Bronchial epithelial cell (primary cell): ENCODE data around the gene TECPR2. TPM values are rescaled to one million over a fixed set of nuclear protein-coding genes. Genes with fewer than 3 reads are reported as not detected.

ENCODE experiments used
- DNase-seq: peaks from one replicate; pipeline ENCODE4 v3.0.0-alpha.2; 2010; ENCODE audit warnings: low read depth
- FAIRE-seq: peaks from 2 replicates; lab custom pipeline; 2011; peaks lifted over from hg19 to GRCh38; lab: Jason Lieb, UNC
- H3K27me3 ChIP-seq: 2 replicates; pipeline ENCODE4 v1.5.1; 2011; ENCODE audit warnings: low read length; ENCODE audit not compliant: control insufficient read depth, insufficient read depth
- H3K36me3 ChIP-seq: 2 replicates; pipeline ENCODE4 v1.5.1; 2011; ENCODE audit warnings: low read length; ENCODE audit not compliant: control insufficient read depth, insufficient read depth
- H3K4me3 ChIP-seq: 2 replicates; pipeline ENCODE4 v1.5.1; 2011; ENCODE audit warnings: mild to moderate bottlenecking, low read depth, low read length, control low read depth
- CTCF ChIP-seq: IDR thresholded peaks from 2 replicates; pipeline ENCODE4 v1.5.1; 2011; ENCODE audit warnings: mild to moderate bottlenecking, moderate library complexity, low read length, control low read depth, inconsistent platforms; ENCODE audit not compliant: insufficient read depth, severe bottlenecking
- total RNA-seq: library from RNA; depleted of rRNA; stranded (reverse); fragments of >200 nt; gene quantifications from 2 replicates; pipeline ENCODE4 v1.2.1, GENCODE V29; 2014

The TECPR2 gene
- total RNA-seq, 1 donor from 2014 or later: 4.7 TPM

- DNase-seq: no peak
- Histone ChIP-seq H3K27me3 (no peaks in the 10 kb centered on the region), H3K4me3 (no peak overlapping the region), H3K36me3 (peaks cover 1% of the 10 kb centered on the region)
- no peak for FAIRE-seq
- no peak for TF ChIP-seq CTCF
Measured at GRCh38 chr14:102389246-102389645, 26.5 kb downstream of the TECPR2 start.

- no peak for DNase-seq
- no peak for TF ChIP-seq CTCF
- H3K4me3 ChIP-seq: no peak overlapping the region
- peaks cover 1% of the 10 kb centered on the region for H3K36me3 ChIP-seq
- no peaks in the 10 kb centered on the region for H3K27me3 ChIP-seq
- no peak for FAIRE-seq
Measured at GRCh38 chr14:102390064-102390855, 27.5 kb downstream of the TECPR2 start.

GRCh38 chr14:102392506-102392905 is 29.8 kb downstream of the TECPR2 start:
- no peak for TF ChIP-seq CTCF
- FAIRE-seq (no peak), DNase-seq (no peak)
- peaks cover 1% of the 10 kb centered on the region for H3K36me3 ChIP-seq
- H3K27me3 ChIP-seq: no peaks in the 10 kb centered on the region
- H3K4me3 ChIP-seq: no peak overlapping the region

GRCh38 chr14:102394717-102395375 is 32.1 kb downstream of the TECPR2 start:
- Histone ChIP-seq H3K36me3 (peaks cover 1% of the 10 kb centered on the region), H3K27me3 (no peaks in the 10 kb centered on the region), H3K4me3 (no peak overlapping the region)
- DNase-seq (no peak), FAIRE-seq (no peak)
- TF ChIP-seq CTCF: no peak

- DNase-seq (no peak), FAIRE-seq (no peak)
- H3K4me3 ChIP-seq: no peak overlapping the region
- no peaks in the 10 kb centered on the region for H3K27me3 ChIP-seq
- no peak for TF ChIP-seq CTCF
- H3K36me3 ChIP-seq: no peaks in the 10 kb centered on the region
Measured at GRCh38 chr14:102396521-102396920, 33.8 kb downstream of the TECPR2 start.
